HUES64 (cell line): ENCODE measurements around the gene EGFLAM.
"Not testable (repeated sequence)": the region's sequence is repeated elsewhere in the genome, so short reads cannot be mapped to it uniquely, and the experiment has no call there.

Experiments used
- H3K27ac ChIP-seq: 2 replicates; pipeline ENCODE4 v1.7.0; 2013; ENCODE audit warnings: low read depth, low read length, inconsistent platforms
- H3K27me3 ChIP-seq: 2 replicates; pipeline ENCODE4 v1.6.1; 2013; ENCODE audit warnings: mild to moderate bottlenecking, low read length; ENCODE audit not compliant: insufficient read depth
- H3K36me3 ChIP-seq: 2 replicates; pipeline ENCODE4 v1.6.1; 2013; ENCODE audit warnings: mild to moderate bottlenecking, low read length; ENCODE audit not compliant: insufficient read depth
- H3K4me1 ChIP-seq: 2 replicates; pipeline ENCODE4 v1.6.1; 2013; ENCODE audit warnings: mild to moderate bottlenecking, low read length, moderate library complexity; ENCODE audit not compliant: insufficient read depth
- H3K4me3 ChIP-seq: 2 replicates; pipeline ENCODE4 v1.5.1; 2013; ENCODE audit warnings: mild to moderate bottlenecking, low read length, moderate library complexity
- H3K9ac ChIP-seq: 2 replicates; pipeline ENCODE4 v1.6.1; 2013; ENCODE audit warnings: mild to moderate bottlenecking, low read depth, low read length
- H3K9me3 ChIP-seq: 2 replicates; pipeline ENCODE4 v1.6.1; 2013; ENCODE audit warnings: low read depth, low read length; ENCODE audit not compliant: insufficient read depth
- WGBS: fragments of 150-250, 120-280 bp; methylation state at CpG from one replicate; pipeline ENCODE4 v1.1.7; 2013; ENCODE audit warnings: missing lambda C conversion rate; 5-methylcytosine and 5-hydroxymethylcytosine counted together

EGFLAM gene

DNA sequence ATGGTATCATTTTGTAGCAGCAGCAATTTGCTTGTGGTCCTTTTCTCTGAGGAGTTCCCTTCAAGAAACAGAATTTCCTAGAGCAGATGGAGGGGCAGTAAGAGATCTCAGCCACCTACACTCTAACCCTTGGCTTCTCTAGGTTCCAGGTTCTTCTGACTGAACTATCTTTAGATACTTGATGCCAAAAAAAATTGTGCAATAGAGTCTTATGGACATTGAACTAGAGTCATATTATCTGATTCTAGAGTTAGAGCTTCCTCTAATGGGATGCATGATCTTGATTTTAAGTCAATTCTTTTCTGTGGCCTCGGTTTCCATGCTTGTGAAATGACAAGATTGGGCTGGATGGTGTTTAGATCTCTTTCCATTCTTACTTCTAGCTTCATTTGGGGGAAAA, 142.8 kb downstream of the EGFLAM start:
- no peaks in the 10 kb centered on the region for H3K27me3 ChIP-seq
- no peak overlapping the region for H3K4me3 ChIP-seq
- no peaks in the 10 kb centered on the region for H3K9me3 ChIP-seq
- H3K36me3 ChIP-seq: no peaks in the 10 kb centered on the region
- no peak overlapping the region for H3K9ac ChIP-seq
- WGBS: 47% methylated on average over 1 of the region's 1 CpG
- no peak overlapping the region for H3K27ac ChIP-seq
- H3K4me1 ChIP-seq: 0 out of 2 replicates have a peak, but pooled peaks cover 2% of the 10 kb centered on the region

DNA sequence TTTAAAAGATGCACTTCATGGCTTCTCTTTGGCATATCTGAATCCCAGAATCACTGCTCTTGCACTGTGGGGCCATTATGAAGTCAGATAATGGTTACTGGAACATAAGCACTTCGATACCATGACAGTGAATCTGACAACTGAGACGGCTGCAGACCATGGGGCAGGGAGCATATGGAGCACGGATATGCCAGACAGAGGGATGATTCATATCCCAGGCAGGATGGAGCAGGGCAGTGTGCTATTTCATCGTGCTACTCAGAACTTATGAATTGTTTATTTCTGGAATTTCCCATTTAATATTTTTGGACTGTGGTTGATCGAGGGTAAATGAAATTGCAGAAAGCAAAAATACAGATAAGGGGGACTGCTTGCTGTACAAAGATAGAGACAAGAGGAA, 145.0 kb downstream of the EGFLAM start:
- Histone ChIP-seq H3K4me1 (no peaks in the 10 kb centered on the region), H3K9ac (no peak overlapping the region), H3K27me3 (no peaks in the 10 kb centered on the region), H3K36me3 (no peaks in the 10 kb centered on the region), H3K27ac (no peak overlapping the region), H3K4me3 (no peak overlapping the region), H3K9me3 (no peaks in the 10 kb centered on the region)
- 90% methylated on average over 5 of the region's 5 CpGs for WGBS

DNA sequence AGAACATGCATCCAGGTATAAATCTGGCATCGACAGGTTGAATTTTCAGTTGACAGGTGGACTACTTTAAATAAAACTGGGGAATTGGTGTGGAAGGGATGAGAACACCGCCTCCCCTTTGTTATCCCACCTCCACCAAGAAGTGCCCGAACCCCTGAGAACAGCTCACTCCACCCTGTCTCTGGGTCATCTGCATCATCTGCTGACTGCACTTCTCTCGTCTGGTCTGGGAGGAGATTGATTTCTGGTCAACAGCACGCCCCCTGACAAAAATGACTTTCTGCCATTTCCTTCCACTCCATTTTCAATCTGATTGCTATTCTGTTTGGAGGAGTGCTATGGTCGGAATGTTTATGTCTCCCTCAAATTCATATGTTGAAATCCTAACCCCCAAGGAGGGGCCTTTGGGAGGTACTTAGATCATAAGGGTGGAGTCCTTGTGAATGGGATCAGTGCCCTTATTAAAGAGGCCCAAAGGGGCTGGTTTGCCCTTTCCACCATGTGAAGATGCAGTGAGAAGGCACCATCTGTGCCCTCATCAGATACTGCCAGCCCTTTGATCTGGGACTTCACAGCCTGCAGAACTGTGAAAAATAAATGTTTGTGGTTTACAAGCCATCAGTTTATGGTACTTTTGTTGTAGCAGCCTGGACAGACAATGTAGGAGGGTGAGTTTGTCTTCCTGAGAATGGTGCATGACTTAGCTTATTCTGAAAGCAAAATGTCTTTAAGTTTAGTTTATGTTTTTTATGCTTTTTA, 145.7 kb downstream of the EGFLAM start:
- Histone ChIP-seq H3K27me3 (no peaks in the 10 kb centered on the region), H3K4me1 (no peaks in the 10 kb centered on the region)

DNA sequence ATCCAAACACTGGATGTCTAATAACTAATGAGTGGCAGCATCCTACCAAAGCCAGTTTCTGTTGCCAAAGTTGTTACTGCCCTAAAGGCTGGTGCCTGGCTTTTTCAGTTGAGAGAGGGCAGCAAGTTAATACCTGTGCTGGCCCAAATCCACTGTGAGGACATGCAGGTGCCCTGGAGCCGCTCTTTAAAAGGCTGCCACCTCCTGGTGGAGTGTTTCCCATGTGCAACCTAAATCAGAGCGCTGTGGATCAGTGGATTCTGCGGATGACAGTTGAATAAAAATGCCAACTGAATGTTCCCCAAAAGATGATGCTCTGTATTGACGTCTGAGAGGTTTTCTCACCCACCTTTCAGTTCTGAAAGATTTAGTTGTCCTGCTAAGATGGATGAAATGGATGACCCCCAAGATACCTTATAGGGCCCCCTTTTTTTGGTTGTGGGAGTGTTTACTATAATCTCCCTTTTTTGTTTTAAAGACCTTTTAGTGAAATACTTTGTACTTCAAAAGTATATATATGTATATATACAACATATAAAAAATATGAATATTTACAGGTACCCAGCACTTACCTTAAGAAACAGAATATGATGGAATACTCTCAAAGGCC, 146.4 kb downstream of the EGFLAM start:
- H3K4me1 ChIP-seq: no peaks in the 10 kb centered on the region
- 65% methylated on average over 4 of the region's 4 CpGs for WGBS
- H3K36me3 ChIP-seq: no peaks in the 10 kb centered on the region
- H3K9me3 ChIP-seq: no peaks in the 10 kb centered on the region
- H3K27ac ChIP-seq: no peak overlapping the region
- no peak overlapping the region for H3K4me3 ChIP-seq
- no peak overlapping the region for H3K9ac ChIP-seq
- no peaks in the 10 kb centered on the region for H3K27me3 ChIP-seq

More for the DNA sequence above, 145.7 kb downstream of the EGFLAM start:
- 99% methylated on average over 4 of the region's 6 CpGs for WGBS
- no peak overlapping the region for H3K27ac ChIP-seq
- H3K9me3 ChIP-seq: no peaks in the 10 kb centered on the region
- no peak overlapping the region for H3K4me3 ChIP-seq
- H3K36me3 ChIP-seq: no peaks in the 10 kb centered on the region
- H3K9ac ChIP-seq: no peak overlapping the region

DNA sequence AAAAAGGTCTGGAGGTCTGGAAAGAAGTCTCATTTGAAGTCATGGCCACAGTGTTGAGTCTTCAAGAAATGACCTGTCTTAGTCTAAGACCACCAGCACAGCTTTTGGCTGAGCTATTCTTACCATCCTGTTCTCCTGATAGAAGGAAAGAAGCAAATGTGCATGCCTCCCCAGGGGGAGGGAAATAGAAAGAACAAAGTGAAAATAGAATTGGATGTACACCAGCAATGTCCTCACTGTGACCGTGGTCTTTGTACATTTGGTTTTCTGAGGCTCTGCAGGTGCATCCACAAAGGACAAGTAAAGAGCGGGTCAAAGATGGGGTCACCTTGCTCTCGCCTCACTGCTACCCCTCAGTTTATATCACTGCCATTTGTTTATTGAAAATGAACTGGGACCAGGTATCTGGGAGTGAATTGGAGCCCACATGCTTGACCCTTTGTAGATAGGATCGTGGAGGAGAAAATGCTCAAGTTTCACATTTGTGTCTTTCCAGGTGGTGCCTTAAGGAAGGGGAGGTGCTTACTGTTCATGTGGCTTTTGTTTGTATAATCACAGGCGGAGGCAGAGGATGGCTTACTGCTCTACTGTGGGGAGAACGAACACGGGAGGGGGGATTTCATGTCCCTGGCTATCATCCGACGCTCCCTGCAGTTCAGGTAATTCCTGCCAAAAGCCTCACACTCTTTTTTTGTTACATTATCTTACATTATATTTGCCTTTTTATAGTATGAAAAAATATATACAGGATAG, 150.3 kb downstream of the EGFLAM start:
- Histone ChIP-seq H3K9me3 (no peaks in the 10 kb centered on the region), H3K4me3 (no peak overlapping the region), H3K4me1 (no peaks in the 10 kb centered on the region), H3K36me3 (no peaks in the 10 kb centered on the region), H3K27ac (no peak overlapping the region), H3K27me3 (no peaks in the 10 kb centered on the region), H3K9ac (no peak overlapping the region)
- WGBS: 79% methylated on average over 9 of the region's 9 CpGs

DNA sequence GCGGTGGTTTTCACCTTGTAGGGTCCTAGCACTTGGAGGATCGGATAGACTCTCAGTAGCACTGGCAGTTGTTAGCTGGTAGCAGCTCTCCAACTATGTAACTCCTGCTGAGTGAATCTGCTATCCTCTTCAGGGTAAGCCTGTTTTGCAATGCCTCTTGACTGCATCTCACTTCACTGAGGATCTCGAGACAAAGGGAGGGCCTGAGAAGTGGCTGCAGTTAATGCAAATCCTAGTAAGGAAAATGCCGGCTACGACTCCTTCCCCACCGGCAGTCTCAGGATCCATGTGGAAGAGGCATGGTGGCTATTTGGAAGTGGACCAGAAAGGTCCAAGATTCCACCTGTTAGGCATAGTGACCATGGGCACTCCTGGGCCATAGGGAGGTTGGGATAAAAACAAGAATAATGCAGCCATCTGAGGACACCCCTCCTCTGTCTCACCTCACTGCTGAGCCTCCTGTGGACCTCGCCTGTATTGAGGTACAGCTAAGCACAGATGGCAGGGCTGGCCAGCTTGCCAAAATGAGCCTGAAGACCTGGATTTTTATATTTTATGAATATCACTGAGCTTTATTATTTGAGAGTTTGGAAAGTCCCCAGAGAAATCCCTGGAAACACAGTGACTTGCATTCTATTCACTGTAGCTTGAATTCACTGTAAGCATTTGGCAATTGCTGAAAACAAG, 152.1 kb downstream of the EGFLAM start:
- no peak overlapping the region for H3K27ac ChIP-seq
- no peaks in the 10 kb centered on the region for H3K4me1 ChIP-seq
- no peak overlapping the region for H3K4me3 ChIP-seq
- H3K9ac ChIP-seq: no peak overlapping the region
- H3K27me3 ChIP-seq: no peaks in the 10 kb centered on the region
- H3K9me3 ChIP-seq: no peaks in the 10 kb centered on the region
- WGBS: 79% methylated on average over 7 of the region's 7 CpGs
- no peaks in the 10 kb centered on the region for H3K36me3 ChIP-seq

DNA sequence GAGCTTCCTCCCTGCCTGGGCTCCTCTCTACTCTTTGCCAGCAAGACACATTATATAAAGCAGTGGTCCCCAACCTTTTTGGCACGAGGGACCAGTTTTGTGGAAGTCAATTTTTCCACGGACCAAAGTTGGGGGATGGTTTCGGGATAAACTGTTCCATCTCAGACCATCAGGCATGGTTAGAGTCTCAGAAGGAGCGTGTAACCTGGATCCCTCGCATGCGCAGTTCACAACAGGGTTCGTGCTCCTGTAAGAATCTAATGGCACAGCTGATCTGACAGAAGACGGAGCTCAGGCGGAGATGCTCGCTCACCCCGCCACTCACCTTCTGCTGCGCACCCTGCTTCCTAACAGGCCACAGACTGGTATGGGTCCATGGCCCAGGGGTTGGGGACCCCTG, 155.3 kb downstream of the EGFLAM start:
- Histone ChIP-seq H3K9ac (no peak overlapping the region), H3K4me3 (no peak overlapping the region), H3K36me3 (no peaks in the 10 kb centered on the region), H3K9me3 (no peaks in the 10 kb centered on the region), H3K4me1 (peaks cover 7% of the 10 kb centered on the region; the same call in 1 of the 2 replicates), H3K27ac (no peak overlapping the region), H3K27me3 (no peaks in the 10 kb centered on the region)
- WGBS: 94% methylated on average over 12 of the region's 12 CpGs

DNA sequence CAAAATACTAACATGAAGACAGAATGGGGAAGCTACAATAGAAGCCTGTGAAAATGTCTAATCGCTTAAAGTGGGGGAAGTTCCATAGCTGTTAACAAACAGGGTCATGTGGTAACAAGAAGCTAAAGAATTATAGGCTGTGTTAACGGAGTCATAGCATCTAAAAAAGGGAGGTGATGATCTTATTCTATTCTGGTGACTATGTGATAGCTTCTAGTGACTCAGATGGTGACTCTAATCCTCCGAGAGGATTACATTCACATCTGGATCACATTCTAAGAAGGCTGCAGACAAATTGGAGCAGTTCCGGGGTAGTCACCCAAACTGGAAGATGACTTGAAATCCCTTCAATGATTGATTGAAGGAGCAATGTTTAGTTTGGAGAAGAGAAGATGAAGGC, 156.0 kb downstream of the EGFLAM start:
- Histone ChIP-seq H3K27me3 (no peaks in the 10 kb centered on the region), H3K4me1 (peaks cover 7% of the 10 kb centered on the region; the same call in 1 of the 2 replicates), H3K4me3 (no peak overlapping the region), H3K36me3 (no peaks in the 10 kb centered on the region), H3K27ac (no peak overlapping the region), H3K9ac (no peak overlapping the region), H3K9me3 (no peaks in the 10 kb centered on the region)
- WGBS: 97% methylated on average over 4 of the region's 4 CpGs

DNA sequence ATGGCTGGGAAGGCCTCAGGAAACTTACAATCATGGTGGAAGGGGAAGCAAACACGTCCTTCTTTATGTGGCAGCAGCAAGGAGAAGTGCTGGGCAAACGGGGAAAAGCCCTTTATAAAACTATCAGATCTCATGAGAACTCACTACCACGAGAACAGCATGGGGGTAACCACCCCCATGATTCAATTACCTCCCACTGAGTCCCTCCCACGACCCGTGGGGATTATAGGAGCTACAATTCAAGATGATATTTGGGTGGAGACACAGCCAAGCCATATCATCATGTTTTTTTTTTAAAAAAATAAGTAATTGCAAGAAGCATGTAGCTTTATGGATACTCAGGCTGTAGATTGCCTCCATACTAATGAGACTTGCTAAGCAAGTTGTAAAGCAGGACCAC, 157.4 kb downstream of the EGFLAM start:
- not testable (repeated sequence) for H3K4me3 ChIP-seq, H3K4me1 ChIP-seq, H3K36me3 ChIP-seq, H3K9ac ChIP-seq, H3K27ac ChIP-seq, H3K27me3 ChIP-seq, H3K9me3 ChIP-seq
- 90% methylated on average over 2 of the region's 5 CpGs for WGBS

DNA sequence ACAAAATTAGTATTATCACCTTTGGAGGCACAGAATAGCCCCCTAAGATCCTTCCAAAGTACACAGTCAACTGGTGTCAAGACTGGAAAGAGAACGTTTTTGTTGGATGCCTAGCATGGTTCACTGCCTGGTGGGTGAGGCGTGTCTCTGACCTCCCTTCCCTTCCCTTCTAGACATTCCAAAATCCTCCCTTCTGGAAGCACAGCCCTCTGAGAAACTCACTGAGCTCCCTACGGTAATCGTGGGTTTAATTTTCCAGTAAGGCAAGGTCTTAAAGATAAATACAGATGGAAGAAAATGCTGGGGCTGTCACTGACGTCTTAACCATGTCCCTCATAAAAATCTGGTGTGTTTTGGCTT, 159.3 kb downstream of the EGFLAM start:
- Histone ChIP-seq H3K27me3 (no peaks in the 10 kb centered on the region), H3K4me1 (peaks cover 7% of the 10 kb centered on the region; the same call in 1 of the 2 replicates)
- WGBS: 80% methylated on average over 5 of the region's 5 CpGs

DNA sequence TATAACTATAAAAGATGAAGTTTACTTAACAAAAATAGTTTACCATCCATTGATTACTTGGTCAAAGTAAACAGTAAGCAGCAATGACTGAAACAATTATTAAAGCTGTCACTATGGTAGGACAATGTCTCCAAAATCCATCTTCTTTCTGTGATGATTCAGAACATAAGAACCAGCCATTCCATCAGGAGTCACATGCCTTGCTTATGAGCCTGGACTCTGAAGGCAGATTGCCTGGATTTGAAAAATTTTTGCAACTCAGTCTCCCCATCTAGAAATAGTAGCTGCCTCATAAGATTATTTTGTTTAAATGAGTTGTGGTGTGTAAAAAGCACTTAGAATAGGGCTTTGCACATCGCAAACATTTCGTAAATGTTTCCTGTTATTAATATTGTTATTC, 161.9 kb downstream of the EGFLAM start:
- WGBS: no CpG with 5 or more reads among the region's 2 CpGs
- no peaks in the 10 kb centered on the region for H3K27me3 ChIP-seq
- no peak overlapping the region for H3K4me3 ChIP-seq
- peaks cover 7% of the 10 kb centered on the region; the same call in 1 of the 2 replicates for H3K4me1 ChIP-seq
- H3K27ac ChIP-seq: no peak overlapping the region
- no peaks in the 10 kb centered on the region for H3K9me3 ChIP-seq
- no peaks in the 10 kb centered on the region for H3K36me3 ChIP-seq
- no peak overlapping the region for H3K9ac ChIP-seq

More for the DNA sequence above, 159.3 kb downstream of the EGFLAM start:
- Histone ChIP-seq H3K9me3 (no peaks in the 10 kb centered on the region), H3K4me3 (no peak overlapping the region), H3K36me3 (no peaks in the 10 kb centered on the region), H3K27ac (no peak overlapping the region), H3K9ac (no peak overlapping the region)
